HG03159 (cell line): ENCODE results near the gene PFKP.

Source experiments
- ATAC-seq: cut with Tn5 transposase; IDR thresholded peaks from one replicate; pipeline ENCODE4 v1.9.1; 2021; ENCODE audit warnings: mild to moderate bottlenecking, moderate library complexity; ENCODE audit not compliant: unreplicated experiment

The PFKP gene

GRCh38 chr10:3111621-3112163, 44.3 kb downstream of the PFKP start:
- ATAC-seq = no peak

GRCh38 chr10:3113343-3113720, 46.0 kb downstream of the PFKP start:
- no peak for ATAC-seq

- ATAC-seq = no peak
Measured at GRCh38 chr10:3115685-3116084, 48.3 kb downstream of the PFKP start.

GRCh38 chr10:3116508-3117100, 49.3 kb downstream of the PFKP start:
- no peak for ATAC-seq

GRCh38 chr10:3117486-3117885, 50.1 kb downstream of the PFKP start:
- ATAC-seq = no peak

- no peak for ATAC-seq
Measured at GRCh38 chr10:3118641-3119091, 51.3 kb downstream of the PFKP start.

GRCh38 chr10:3119796-3120459, 52.6 kb downstream of the PFKP start:
- ATAC-seq = no peak

- no peak for ATAC-seq
Measured at GRCh38 chr10:3122034-3122433, 54.7 kb downstream of the PFKP start.

GRCh38 chr10:3122486-3123205, 55.3 kb downstream of the PFKP start:
- no peak for ATAC-seq

GRCh38 chr10:3123571-3124411, 56.4 kb downstream of the PFKP start:
- ATAC-seq = no peak

GRCh38 chr10:3124412-3125175, 57.2 kb downstream of the PFKP start:
- no peak for ATAC-seq

- ATAC-seq = no peak
Measured at GRCh38 chr10:3125527-3126170, 58.3 kb downstream of the PFKP start.

GRCh38 chr10:3126249-3126648, 58.9 kb downstream of the PFKP start:
- no peak for ATAC-seq

GRCh38 chr10:3126741-3127346, 59.5 kb downstream of the PFKP start:
- no peak for ATAC-seq

- ATAC-seq = no peak
Measured at GRCh38 chr10:3127921-3128320, 60.6 kb downstream of the PFKP start.

- ATAC-seq = no peak
Measured at GRCh38 chr10:3128379-3129130, 61.2 kb downstream of the PFKP start.

- ATAC-seq = no peak
Measured at GRCh38 chr10:3129581-3130340, 62.4 kb downstream of the PFKP start.

- no peak for ATAC-seq
Measured at GRCh38 chr10:3131098-3131497, 63.8 kb downstream of the PFKP start.
